ENCODE data around the gene NXF2B.
"Not testable (repeated sequence)": the region's sequence is repeated elsewhere in the genome, so short reads cannot be mapped to it uniquely, and the experiment has no call there.

The NXF2B gene, protein sequence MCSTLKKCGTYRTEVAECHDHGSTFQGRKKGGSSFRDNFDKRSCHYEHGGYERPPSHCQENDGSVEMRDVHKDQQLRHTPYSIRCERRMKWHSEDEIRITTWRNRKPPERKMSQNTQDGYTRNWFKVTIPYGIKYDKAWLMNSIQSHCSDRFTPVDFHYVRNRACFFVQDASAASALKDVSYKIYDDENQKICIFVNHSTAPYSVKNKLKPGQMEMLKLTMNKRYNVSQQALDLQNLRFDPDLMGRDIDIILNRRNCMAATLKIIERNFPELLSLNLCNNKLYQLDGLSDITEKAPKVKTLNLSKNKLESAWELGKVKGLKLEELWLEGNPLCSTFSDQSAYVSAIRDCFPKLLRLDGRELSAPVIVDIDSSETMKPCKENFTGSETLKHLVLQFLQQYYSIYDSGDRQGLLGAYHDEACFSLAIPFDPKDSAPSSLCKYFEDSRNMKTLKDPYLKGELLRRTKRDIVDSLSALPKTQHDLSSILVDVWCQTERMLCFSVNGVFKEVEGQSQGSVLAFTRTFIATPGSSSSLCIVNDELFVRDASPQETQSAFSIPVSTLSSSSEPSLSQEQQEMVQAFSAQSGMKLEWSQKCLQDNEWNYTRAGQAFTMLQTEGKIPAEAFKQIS

DNA sequence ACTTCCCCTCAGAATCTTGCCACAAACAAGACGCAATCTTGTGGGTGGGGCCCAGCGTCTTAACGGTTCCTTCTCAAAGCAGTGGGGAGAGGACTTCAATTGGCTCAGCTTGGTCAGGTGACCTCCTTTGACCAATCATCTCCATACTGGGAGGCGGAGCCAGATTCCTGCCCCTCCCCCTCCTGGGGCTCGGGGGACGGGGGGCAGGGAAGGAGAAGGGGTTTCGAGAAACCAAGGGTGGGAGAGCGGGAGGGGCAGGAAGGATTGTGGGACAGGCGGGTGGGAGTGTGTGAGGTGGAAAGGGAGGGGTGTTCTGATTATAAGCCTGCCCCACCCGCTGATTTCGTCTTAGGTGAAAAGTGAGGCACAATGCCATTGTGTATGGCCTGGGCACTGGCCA, at the start of gene NXF2B:
Gene NXF2B, minus strand, starts transcription at position 101 of the 400 bp plus-strand sequence. CDS start 59,972 bp downstream, outside the sequence.
- DNase-seq: not testable (repeated sequence)

DNA sequence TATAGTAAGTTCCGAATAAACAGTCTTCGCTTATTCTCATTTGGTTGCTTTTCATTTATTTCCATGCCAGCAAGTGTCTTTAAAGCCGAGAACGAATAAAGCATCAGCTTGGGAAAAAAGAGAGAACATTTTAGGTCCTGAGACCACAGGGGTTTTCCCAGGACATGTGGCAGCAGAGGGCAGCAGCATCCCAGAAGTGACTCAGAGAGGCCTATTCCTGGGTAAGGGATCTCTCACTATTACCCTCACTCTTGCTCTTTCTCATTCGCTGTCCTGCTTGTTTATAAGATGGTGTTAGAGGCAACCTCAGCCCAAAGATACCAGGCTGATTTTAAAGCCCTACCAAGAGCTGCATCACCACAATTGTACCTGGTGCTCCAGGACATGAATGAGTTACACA, 39.0 kb upstream of the NXF2B start:
- DNase-seq: not testable (repeated sequence)

DNA sequence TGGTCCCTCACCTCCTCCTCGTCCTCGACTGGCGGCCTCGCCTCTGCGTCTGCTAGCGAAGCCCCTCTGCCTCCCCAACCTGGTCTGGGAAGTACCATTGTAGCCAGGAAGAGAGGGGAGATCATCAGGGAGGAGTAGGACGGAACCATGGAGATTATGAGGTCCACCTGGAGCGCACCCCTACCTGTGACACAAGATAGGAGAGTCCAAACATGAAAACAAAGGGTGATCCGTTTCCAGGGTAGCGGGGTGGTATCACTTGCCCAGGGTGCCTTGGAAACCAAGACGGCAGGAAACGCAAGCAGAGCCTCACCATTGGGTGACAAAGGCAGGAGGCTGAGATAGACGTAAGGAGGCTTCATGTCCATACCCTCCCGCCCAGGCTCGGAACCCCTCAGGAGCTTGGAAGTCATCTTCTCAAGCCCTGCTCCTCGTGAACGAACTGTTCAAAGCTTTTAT, 32.0 kb upstream of the NXF2B start, which contains the start of gene TCP11X2:
Gene TCP11X2, minus strand, starts transcription at position 51 of the 459 bp plus-strand sequence.
- DNase-seq: not testable (repeated sequence)

DNA sequence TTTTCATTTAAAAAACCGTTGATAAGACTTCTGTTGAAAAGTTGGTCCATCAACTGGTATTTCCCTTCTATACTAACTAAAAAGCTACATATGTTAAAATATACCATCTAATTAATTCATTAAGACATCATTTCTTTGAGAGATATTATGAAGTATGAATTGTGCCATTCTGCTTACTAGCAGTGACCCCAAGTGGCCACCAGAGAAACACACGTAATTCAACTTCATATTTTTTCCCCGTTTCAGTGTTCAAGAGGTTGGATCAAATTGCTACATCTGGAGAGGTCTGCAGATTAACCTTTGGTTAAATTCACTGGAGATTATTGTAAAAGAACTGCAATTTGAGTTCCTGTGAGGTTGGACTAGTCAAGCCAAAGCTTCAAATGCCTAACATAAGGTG, 30.4 kb upstream of the NXF2B start:
- not testable (repeated sequence) for DNase-seq

DNA sequence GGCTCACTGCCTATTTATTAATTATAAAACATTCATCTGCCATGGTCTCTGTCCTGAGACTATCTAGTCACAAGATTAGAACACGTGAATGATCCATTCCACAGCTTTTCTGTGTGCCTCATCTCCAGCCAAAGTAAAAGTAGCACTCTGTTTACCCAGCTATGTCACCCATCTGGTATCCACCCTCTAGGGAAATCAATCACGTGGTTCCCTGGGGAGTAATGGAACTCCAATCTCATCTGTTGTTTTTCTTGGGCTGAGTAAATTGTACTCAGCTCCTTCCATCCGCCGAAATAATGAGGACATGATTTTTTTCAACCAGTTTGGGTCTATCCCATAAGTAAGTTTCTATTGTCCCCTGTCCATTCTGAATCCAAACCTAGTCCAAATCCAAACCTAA, 18.8 kb upstream of the NXF2B start:
- DNase-seq: not testable (repeated sequence)

DNA sequence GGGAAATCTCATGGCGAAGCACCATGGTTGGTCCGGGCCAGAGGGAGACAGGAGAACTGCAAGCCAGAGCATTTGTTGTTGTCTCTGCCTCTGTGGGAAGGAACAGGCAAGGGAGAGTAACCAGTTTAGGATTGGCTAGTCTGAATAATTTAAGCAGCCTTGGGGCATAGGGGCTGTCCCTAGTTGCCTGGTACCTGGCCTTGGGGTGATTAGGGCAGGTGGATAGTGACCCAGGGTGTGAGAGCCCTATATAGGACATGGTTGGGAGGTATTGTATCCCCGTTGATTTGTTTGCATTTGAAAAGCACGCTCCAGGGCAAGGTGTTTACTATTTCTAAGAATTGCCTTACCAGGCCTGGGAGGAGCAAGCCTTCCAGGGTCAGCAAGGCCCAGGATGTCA, 25.3 kb downstream of the NXF2B start:
- DNase-seq: not testable (repeated sequence)

DNA sequence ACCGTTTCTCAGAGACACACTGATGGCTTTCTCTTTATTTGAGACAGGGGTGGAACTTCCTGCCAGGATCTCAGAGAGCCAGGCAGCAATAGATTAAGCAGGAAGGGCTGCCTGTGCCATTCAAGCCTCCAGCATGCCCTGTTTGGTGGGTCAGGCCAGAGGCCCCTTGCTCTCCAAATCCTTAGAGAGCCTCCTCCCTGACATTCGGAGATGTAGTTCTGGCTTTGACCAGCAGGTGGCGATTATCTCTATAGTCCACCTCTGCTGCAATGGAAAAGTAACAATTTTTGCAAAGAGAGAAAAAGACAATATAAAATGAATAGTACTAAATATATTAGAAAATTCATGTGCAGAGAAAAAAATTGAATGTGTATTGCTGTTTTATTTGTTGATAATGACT, 93.9 kb downstream of the NXF2B start:
- DNase-seq: peak; percentile 42

DNA sequence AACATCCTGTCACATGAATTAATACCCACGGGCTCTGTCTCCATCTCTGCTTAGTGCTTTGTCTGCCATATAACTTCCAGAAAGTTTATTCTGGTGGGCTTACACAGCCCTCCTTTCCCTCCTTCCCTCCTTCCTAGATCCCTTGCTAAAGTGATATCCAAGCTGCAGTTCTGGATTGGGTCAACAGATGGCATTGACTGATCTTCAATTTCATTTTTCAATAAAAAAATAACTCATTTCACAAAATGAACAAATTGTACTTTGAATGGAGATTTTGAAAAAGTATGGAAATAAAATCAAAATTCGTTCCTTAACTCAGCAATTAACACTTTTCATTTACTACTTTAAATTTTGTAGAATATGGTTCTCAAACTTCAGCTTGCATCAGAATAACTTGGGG, 97.9 kb downstream of the NXF2B start:
- DNase-seq: no peak

DNA sequence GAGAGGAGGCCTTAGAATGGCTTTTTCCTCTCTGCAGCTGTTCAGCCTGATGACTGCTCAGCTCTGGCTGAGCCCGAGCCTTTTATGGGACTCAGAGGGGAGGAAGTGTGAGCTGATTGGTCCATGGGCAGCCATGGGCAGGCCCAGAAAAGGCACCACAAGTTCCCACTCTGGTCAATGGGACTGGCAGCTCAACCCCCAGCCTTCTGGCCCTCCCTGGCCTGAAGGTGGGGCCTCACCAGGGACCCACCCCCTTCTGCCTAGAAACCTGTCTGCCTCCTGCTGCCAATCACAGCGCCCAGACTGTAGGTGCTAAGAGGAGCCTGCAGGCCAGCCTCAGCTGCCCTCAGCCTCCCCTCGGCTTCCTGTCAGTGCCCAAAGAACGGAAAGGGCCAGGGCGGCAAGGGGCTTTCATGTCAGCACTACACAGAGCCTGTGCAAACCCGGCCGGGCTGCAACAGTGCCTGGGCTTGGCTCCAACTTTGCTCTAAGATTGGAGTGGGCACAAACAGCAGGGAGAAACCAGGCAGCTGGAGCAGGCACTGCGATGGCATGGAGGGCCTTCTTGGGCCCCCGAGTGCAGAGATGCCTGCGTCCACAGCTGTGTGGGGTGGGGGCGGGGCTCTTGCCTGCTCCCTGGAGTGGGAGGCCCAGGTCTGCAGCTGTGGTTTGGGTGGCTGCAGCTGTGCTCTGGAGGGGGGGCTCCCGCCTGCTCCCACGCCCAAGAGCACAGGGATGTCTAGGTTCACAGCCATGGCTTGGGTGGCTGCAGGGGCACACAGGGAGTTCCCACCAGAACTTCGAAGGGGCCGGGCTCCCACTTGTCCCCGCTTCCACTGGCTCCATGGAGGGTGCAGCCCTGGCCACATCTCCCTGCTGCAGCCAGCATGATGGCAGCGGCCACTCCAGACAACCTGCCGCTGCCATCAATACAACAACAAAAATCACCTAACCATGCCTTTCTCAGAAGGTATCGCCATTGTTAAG, 100.2 kb downstream of the NXF2B start:
- DNase-seq: no peak

DNA sequence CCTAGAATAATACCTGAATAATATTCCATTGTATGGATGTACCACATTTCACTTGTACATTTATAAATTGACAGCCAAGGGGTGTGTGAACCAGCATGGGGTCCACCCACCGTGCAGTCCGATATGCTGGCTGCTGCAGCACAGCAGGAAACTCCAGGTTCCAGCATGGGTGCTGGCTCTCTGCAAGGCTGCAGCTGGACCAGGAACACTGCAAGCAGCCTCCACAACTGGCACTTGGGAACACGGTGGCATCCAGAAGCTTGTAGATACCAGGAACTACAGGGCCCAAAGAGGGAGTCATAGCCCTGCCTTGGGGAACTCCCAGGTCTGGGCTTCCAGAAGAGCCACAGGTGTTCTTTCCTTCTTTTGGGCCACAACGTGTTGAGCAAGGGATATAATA, 101.6 kb downstream of the NXF2B start:
- DNase-seq: no peak

Measured in EL (cell line).